OCI-LY3 (cell line): ENCODE results near the gene CHD9.

ENCODE experiments used
- EZH2phosphoT487 ChIP-seq: fragments of 200-600 bp; shearing (Covaris generic); IDR thresholded peaks from 2 replicates; pipeline ENCODE4 v1.6.1; 2018; ENCODE audit warnings: antibody characterized with exemption, mixed run types, low read depth
- TF ChIP-seq, protein P1 (sequence below): fragments of 200-600, 300-600 bp; sonication (generic); IDR thresholded peaks from 2 replicates; pipeline ENCODE4 v1.5.1; 2014; ENCODE audit warnings: antibody characterized with exemption, low read length, low read depth

DNA sequence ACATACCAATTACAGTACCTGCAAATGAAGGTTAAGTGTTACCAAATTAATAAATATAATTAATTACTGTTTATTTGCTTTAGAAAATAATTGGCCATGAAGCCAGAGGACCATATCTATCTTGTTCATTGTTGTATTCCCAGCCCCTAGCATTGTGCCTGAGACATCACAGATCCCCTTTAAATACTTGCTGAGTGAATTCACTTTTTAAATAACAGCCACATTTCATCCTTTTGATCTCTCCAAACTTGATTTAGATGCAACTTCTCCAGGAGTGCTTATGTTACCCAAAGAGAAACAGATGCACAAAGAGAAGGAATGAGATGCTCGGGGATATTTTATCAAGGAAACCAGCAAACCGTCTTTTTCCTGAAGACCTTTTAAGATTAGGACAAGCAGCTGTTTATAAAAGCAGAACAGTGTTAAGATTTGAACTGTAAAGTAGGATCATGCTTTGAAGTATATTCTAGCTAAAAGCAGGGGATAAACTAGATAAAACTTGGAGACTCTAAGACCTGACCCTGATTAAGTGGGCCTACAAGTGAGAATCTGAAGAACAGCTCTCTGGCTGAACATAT, 66.3 kb downstream of the CHD9 start:
- TF ChIP-seq, protein P1, sequence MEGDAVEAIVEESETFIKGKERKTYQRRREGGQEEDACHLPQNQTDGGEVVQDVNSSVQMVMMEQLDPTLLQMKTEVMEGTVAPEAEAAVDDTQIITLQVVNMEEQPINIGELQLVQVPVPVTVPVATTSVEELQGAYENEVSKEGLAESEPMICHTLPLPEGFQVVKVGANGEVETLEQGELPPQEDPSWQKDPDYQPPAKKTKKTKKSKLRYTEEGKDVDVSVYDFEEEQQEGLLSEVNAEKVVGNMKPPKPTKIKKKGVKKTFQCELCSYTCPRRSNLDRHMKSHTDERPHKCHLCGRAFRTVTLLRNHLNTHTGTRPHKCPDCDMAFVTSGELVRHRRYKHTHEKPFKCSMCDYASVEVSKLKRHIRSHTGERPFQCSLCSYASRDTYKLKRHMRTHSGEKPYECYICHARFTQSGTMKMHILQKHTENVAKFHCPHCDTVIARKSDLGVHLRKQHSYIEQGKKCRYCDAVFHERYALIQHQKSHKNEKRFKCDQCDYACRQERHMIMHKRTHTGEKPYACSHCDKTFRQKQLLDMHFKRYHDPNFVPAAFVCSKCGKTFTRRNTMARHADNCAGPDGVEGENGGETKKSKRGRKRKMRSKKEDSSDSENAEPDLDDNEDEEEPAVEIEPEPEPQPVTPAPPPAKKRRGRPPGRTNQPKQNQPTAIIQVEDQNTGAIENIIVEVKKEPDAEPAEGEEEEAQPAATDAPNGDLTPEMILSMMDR = no peak
- no peak for TF ChIP-seq EZH2phosphoT487
